ENCODE measurements around the gene ARHGEF11. TPM values are rescaled to one million over a fixed set of nuclear protein-coding genes. Genes with fewer than 3 reads are reported as not detected.

ARHGEF11 gene
- total and polyA plus RNA-seq, 9 of the 15 experiments (the other 6 are each of a cell fraction or from before 2014, with no cell fraction given): 0.14 to 15.5 (median 9.0) TPM

GRCh38 chr1:156908955-156909354 is 136.6 kb downstream of the ARHGEF11 start:
- Histone ChIP-seq H2AFZ (ENCODE audit: low read depth, low read length) (no peak overlapping the region), H3K79me2 (ENCODE audit: control insufficient read depth, insufficient read depth, low read length) (peaks cover 14% of the 10 kb centered on the region), H3K27me3 (ENCODE audit: control insufficient read depth in 2 of 2, insufficient read depth in 2 of 2, low read length in 2 of 2) (no peaks in the 10 kb centered on the region), H3K27ac (ENCODE audit: extremely low read depth, low read depth, low read length) (no peak overlapping the region), H3K9me3 (replicated peaks; ENCODE audit: control insufficient read depth, insufficient read depth, low read depth, low read length) (no peaks in the 10 kb centered on the region), H3K36me3 (ENCODE audit: control insufficient read depth, insufficient read depth, low read length) (no peaks in the 10 kb centered on the region), H3K9me1 (ENCODE audit: control insufficient read depth, insufficient read depth, low read length) (peaks cover 4% of the 10 kb centered on the region), H4K20me1 (replicated peaks; ENCODE audit: control insufficient read depth, insufficient read depth, low read length) (no peaks in the 10 kb centered on the region), H3K4me1 (replicated peaks in 1 of 2; ENCODE audit: control insufficient read depth in 2 of 2, insufficient read depth in 2 of 2, low read length in 2 of 2) (peaks cover 40 to 69% of the 10 kb centered on the region in 2 experiments), H3K9ac (ENCODE audit: insufficient read depth in 1 of 2, low read depth in 2 of 2, low read length in 2 of 2) (no peak overlapping the region), H3K4me2 (ENCODE audit: insufficient read depth, low read length) (no peak overlapping the region), H3K4me3 (no peak overlapping the region)
- in situ Hi-C loops (cut with MboI): no loop called here
- no peak for ATAC-seq
- no TSS peak for BruUV-seq (replicated peaks)
- CTCF ChIA-PET (ENCODE audit: low intra/inter-chr PET ratio): no interaction called here
- 44% methylated on average over 10 of the region's 10 CpGs for WGBS (ENCODE audit: insufficient coverage, low coverage, missing lambda C conversion rate)
- TF ChIP-seq FOXM1 (IDR thresholded peaks at IDR 0.05; ENCODE audit: low read depth) (no peak), FOXM1 (CRISPR knock-in tag; IDR thresholded peaks at IDR 0.05; ENCODE audit: low read depth) (no peak), PRDM10 (IDR thresholded peaks at IDR 0.05; ENCODE audit: partially characterized antibody) (peak; percentile 43)
- no peak for DNase-seq (ENCODE audit: extremely low read depth in 1 of 4, low spot score in 3 of 4)
- POLR2A ChIA-PET: no interaction called here
- intact Hi-C loops (cut with micrococcal nuclease): no loop called here
- FAIRE-seq: no peak

All from K562 (cell line).